K562 (cell line): ENCODE measurements around the gene FRRS1L. TPM values are rescaled to one million over a fixed set of nuclear protein-coding genes. Genes with fewer than 3 reads are reported as not detected.

Source experiments
- ATAC-seq: fragments of 200-7000 bp; cut with Tn5 transposase; 3 replicates; pipeline ENCODE4 v1.9.1; 2020; ENCODE audit warnings: moderate library complexity
- BruUV-seq: library from RNA; stranded (reverse); fragments of 400-500 nt; replicated peaks from 2 replicates; lab custom pipeline; 2021; lab: Mats Ljungman, UMichigan
- CTCF ChIA-PET: fragments of 300-600 bp; formaldehyde crosslinking; extraction: SDS; loops from one replicate; lab custom pipeline; 2021; ENCODE audit warnings: low intra/inter-chr PET ratio; lab: Yijun Ruan, JAX
- POLR2A ChIA-PET: fragments of 300-600, 350-650 bp; sonication (Branson Sonifier 250); formaldehyde crosslinking; extraction: SDS; loops from one replicate; lab custom pipeline; 2021; ENCODE audit warnings: antibody characterized with exemption, inconsistent platforms; lab: Yijun Ruan, JAX
- DNase-seq, 4 experiments: peaks; one replicate each; pipeline versions ENCODE4 v3.0.0 to v3.0.0-alpha.2; 2011 to 2018; ENCODE audit warnings: low spot score in 3 of 4, mixed read lengths in 3 of 4; ENCODE audit errors: extremely low read depth in 1 of 4
- FAIRE-seq: peaks from 2 replicates; lab custom pipeline; 2011; peaks lifted over from hg19 to GRCh38; lab: Jason Lieb, UNC
- H2AFZ ChIP-seq: 2 replicates; pipeline ENCODE4 v1.6.0; 2011; ENCODE audit warnings: low read depth, low read length, control low read depth, inconsistent platforms
- H3K27ac ChIP-seq: fragments of 200-600 bp; 3 replicates; pipeline ENCODE4 v1.8.0; 2011; ENCODE audit warnings: low read depth, mild to moderate bottlenecking, control low read depth, inconsistent platforms, low read length, moderate library complexity, mixed read lengths; ENCODE audit errors: extremely low read depth
- H3K27me3 ChIP-seq, 2 experiments: fragments of 300-600 bp in 1 of 2; 2 replicates in 1 of 2; 3 replicates in 1 of 2; pipeline versions ENCODE4 v1.6.0 to v1.8.0; 2011; ENCODE audit warnings: inconsistent platforms in 2 of 2, low read length in 2 of 2, mild to moderate bottlenecking in 1 of 2, mixed read lengths in 1 of 2, moderate library complexity in 1 of 2; ENCODE audit not compliant: control insufficient read depth in 2 of 2, insufficient read depth in 2 of 2
- H3K36me3 ChIP-seq: fragments of 300-600 bp; 3 replicates; pipeline ENCODE4 v1.8.0; 2011; ENCODE audit warnings: mild to moderate bottlenecking, low read length, inconsistent platforms; ENCODE audit not compliant: control insufficient read depth, insufficient read depth
- H3K4me1 ChIP-seq, 2 experiments: fragments of 200-600 bp in 1 of 2; replicated peaks in 1 of 2; 2 replicates in 1 of 2; 3 replicates in 1 of 2; pipeline versions ENCODE4 v1.5.1 to v1.8.0; 2011; ENCODE audit warnings: inconsistent platforms in 2 of 2, low read length in 2 of 2, mild to moderate bottlenecking in 1 of 2, mixed read lengths in 1 of 2, moderate library complexity in 1 of 2; ENCODE audit not compliant: control insufficient read depth in 2 of 2, insufficient read depth in 2 of 2
- H3K4me2 ChIP-seq: 2 replicates; pipeline ENCODE4 v1.6.1; 2011; ENCODE audit warnings: low read length, control low read depth, inconsistent platforms, mixed read lengths; ENCODE audit not compliant: insufficient read depth
- H3K4me3 ChIP-seq: fragments of 200-600 bp; sonication (generic), shearing (Covaris generic); 2 replicates; pipeline ENCODE4 v1.5.1; 2016; ENCODE audit warnings: control low read depth, inconsistent platforms
- H3K79me2 ChIP-seq: fragments of 200-600 bp; 3 replicates; pipeline ENCODE4 v1.8.0; 2011; ENCODE audit warnings: low read length, inconsistent platforms; ENCODE audit not compliant: control insufficient read depth, insufficient read depth
- H3K9ac ChIP-seq, 2 experiments: 2 replicates each; pipeline versions ENCODE4 v1.6.0 to v1.6.1; 2011; ENCODE audit warnings: low read depth in 2 of 2, low read length in 2 of 2, control low read depth in 1 of 2, inconsistent platforms in 1 of 2, mild to moderate bottlenecking in 1 of 2, mixed read lengths in 1 of 2; ENCODE audit not compliant: insufficient read depth in 1 of 2
- H3K9me1 ChIP-seq: one replicate; pipeline ENCODE4 v1.6.0; 2011; ENCODE audit warnings: inconsistent platforms, mild to moderate bottlenecking, low read length, moderate library complexity; ENCODE audit not compliant: control insufficient read depth, insufficient read depth
- H3K9me3 ChIP-seq: replicated peaks from 2 replicates; pipeline ENCODE4 v1.5.1; 2011; ENCODE audit warnings: low read depth, low read length, inconsistent platforms; ENCODE audit not compliant: control insufficient read depth, insufficient read depth
- H4K20me1 ChIP-seq: replicated peaks from 2 replicates; pipeline ENCODE4 v1.6.1; 2011; ENCODE audit warnings: low read length, inconsistent platforms, mixed read lengths; ENCODE audit not compliant: control insufficient read depth, insufficient read depth
- ARNT ChIP-seq, 2 experiments: fragments of 450-650 bp; IDR thresholded peaks; 2 replicates each; pipeline ENCODE4 v1.6.1; 2016; ENCODE audit warnings: mild to moderate bottlenecking in 1 of 2
- ATF1 ChIP-seq, 2 experiments: fragments of 450-650 bp in 1 of 2; IDR thresholded peaks; 2 replicates each; pipeline ENCODE4 v1.6.1; 2016; ENCODE audit warnings: missing compliant biosample characterization in 1 of 2, missing genetic modification characterization in 1 of 2
- CBFA2T2 ChIP-seq: fragments of 450-650 bp; conservative IDR thresholded peaks from 2 replicates; pipeline ENCODE4 v1.6.1; 2017; ENCODE audit warnings: mild to moderate bottlenecking
- COPS2 ChIP-seq: fragments of 450-650 bp; conservative IDR thresholded peaks from 2 replicates; pipeline ENCODE4 v1.6.1; 2016; ENCODE audit warnings: mild to moderate bottlenecking, moderate library complexity
- CTBP1 ChIP-seq: fragments of 450-650 bp; IDR thresholded peaks from 2 replicates; pipeline ENCODE4 v1.6.1; 2016; ENCODE audit warnings: borderline replicate concordance
- EHMT2 ChIP-seq: fragments of 450-650 bp; IDR thresholded peaks from 2 replicates; pipeline ENCODE4 v1.6.1; 2018; ENCODE audit warnings: antibody characterized with exemption
- HMGN3 ChIP-seq: IDR thresholded peaks from 2 replicates; pipeline ENCODE4 v1.6.1; 2011; ENCODE audit warnings: borderline replicate concordance, low read depth, mild to moderate bottlenecking, mixed read lengths, low read length; ENCODE audit not compliant: insufficient read length; ENCODE audit errors: extremely low read depth
- SETDB1 ChIP-seq: IDR thresholded peaks from one replicate; pipeline ENCODE4 v1.6.1; 2012; ENCODE audit warnings: low read length, control low read depth, inconsistent platforms
- ZNF212 ChIP-seq: fragments of 450-650 bp; formaldehyde crosslinking; IDR thresholded peaks from 2 replicates; pipeline ENCODE4 v1.4.0; 2020; ENCODE audit warnings: mild to moderate bottlenecking
- WGBS: fragments of 100-300 bp; shearing (Covaris generic); methylation state at CpG from one replicate; pipeline ENCODE4 v1.1.6; 2016; ENCODE audit warnings: low coverage, mixed read lengths; ENCODE audit not compliant: insufficient coverage; ENCODE audit errors: missing lambda C conversion rate; 5-methylcytosine and 5-hydroxymethylcytosine counted together
- in situ Hi-C: fragments of 300-500 bp; cut with MboI; formaldehyde crosslinking; loops from 4 replicates; pipeline ENCODE4 v1.15.0; 2018; ENCODE audit warnings: inconsistent platforms, mixed read lengths
- intact Hi-C: fragments of 100-400 bp; cut with micrococcal nuclease; formaldehyde crosslinking; loops from 2 replicates; pipeline ENCODE4 v1.14.2; 2022
- polyA plus RNA-seq, 8 experiments: library from polyadenylated mRNA; depleted of rRNA in 4 of 8; stranded (reverse) in 5 of 8; unstranded in 3 of 8; fragments of >200 nt; fragmentation: Nextera tagmentation in 2 of 8; fragmentation: Illumina TruSeq in 1 of 8; extraction: Ambion mirVana in 2 of 8; extraction: Trizol in 1 of 8; gene quantifications; 2 replicates each; pipeline versions ENCODE4 v1.2.1 to v1.2.3, GENCODE V29; 2011 to 2014; ENCODE audit warnings: inconsistent platforms in 1 of 8, missing spikeins in 1 of 8
- total RNA-seq, 7 experiments: library from RNA; depleted of rRNA in 6 of 7; stranded (reverse); fragments of >200 nt in 6 of 7; fragmentation: Illumina TruSeq in 2 of 7; extraction: Trizol in 2 of 7; gene quantifications; 2 replicates each; pipeline versions ENCODE4 v1.2.1 to v1.2.3, GENCODE V29; 2011 to 2021; ENCODE audit warnings: low replicate concordance in 1 of 7
- TF ChIP-seq, protein P1 (sequence below), 2 experiments: fragments of 200-800 bp in 1 of 2; sonication (Bioruptor generic) in 1 of 2; sonication (generic) in 1 of 2; formaldehyde crosslinking in 1 of 2; IDR thresholded peaks in 1 of 2; conservative IDR thresholded peaks in 1 of 2; 2 replicates each; pipeline versions ENCODE4 v1.5.0 to v1.6.1; 2016 to 2020; ENCODE audit warnings: missing compliant biosample characterization in 1 of 2, missing genetic modification characterization in 1 of 2, missing genetic modification reagents in 1 of 2
- TF ChIP-seq, protein P2 (sequence below): fragments of 200-800 bp; sonication (Bioruptor generic); IDR thresholded peaks from 2 replicates; pipeline ENCODE4 v1.6.1; 2017; ENCODE audit warnings: missing genetic modification characterization, missing compliant biosample characterization

FRRS1L gene
- total and polyA plus RNA-seq, 9 of the 15 experiments (the other 6 are each of a cell fraction or from before 2014, with no cell fraction given): under 0.01 to 0.04 (median 0.03) TPM; not detected in 5

DNA sequence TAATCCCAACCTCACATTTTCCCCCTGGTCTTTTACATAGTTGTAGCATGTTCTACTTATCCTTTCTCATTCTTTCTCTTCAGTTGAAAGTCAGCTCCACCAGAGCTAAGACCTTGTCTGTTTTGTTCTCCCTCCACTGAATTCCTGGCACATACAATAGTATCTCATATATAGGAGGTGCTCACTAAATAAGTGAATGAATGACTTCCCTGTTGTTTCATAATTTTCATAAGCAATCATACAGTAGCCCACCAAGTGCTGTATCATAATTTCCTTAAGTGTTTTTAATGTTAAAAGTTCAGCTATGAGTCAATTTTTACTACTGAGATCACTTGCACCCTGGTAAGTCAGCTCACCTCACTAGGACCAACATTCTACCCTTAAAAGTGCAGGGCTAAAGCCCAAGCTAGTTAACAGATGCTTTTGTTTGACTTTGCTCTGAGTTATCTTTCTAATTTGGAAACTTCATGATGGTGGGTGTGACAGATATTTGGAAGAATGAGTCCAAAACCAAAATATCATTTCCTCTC lies 74.9 kb downstream of the FRRS1L start (continued):
- TF ChIP-seq ATF1 (CRISPR knock-in tag; IDR thresholded peaks at IDR 0.05) (no peak), ATF1 (tag; IDR thresholded peaks at IDR 0.05) (no peak), HMGN3 (no peak), CTBP1 (no peak), ZNF212 (no peak)

DNA sequence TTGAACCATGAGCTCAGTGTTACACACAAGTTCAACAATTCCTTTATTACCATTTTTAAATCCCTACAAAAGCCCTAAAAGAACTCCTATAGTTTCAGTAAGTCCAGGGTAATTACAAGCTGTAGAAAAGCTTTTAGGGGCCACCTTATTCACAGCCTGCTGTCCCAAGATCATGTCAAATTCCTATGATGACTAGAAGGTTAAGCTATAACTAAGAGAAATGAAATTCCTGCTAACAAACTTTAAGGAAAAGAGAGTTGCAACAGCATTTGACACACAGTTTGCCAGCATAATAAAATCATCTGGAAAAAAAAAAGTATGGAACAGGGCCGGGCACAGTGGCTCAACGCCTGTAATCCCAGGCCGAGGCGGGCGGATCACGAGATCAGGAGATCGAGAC lies 78.8 kb downstream of the FRRS1L start:
- ChIA-PET POLR2A (interaction anchor here (0.8 to 1.8 kb wide), 6 partner anchors 9 to 52 kb away, joined by 3 to 8 read pairs (median 4); no protein-coding TSS in a partner anchor), CTCF (no interaction called here)
- H2AFZ ChIP-seq: no peak overlapping the region
- no TSS peak for BruUV-seq
- no peak overlapping the region for H3K9ac ChIP-seq
- H3K4me1 ChIP-seq: no peaks in the 10 kb centered on the region
- no peaks in the 10 kb centered on the region for H3K9me1 ChIP-seq
- in situ Hi-C loops: no loop called here
- H3K27me3 ChIP-seq: no peaks in the 10 kb centered on the region
- no peak overlapping the region for H3K4me2 ChIP-seq
- no peaks in the 10 kb centered on the region for H3K9me3 ChIP-seq
- no peak overlapping the region for H3K4me3 ChIP-seq
- intact Hi-C loops: no loop called here
- peaks cover 90% of the 10 kb centered on the region for H3K36me3 ChIP-seq
- FAIRE-seq: peak; percentile 46
- TF ChIP-seq, protein P1, sequence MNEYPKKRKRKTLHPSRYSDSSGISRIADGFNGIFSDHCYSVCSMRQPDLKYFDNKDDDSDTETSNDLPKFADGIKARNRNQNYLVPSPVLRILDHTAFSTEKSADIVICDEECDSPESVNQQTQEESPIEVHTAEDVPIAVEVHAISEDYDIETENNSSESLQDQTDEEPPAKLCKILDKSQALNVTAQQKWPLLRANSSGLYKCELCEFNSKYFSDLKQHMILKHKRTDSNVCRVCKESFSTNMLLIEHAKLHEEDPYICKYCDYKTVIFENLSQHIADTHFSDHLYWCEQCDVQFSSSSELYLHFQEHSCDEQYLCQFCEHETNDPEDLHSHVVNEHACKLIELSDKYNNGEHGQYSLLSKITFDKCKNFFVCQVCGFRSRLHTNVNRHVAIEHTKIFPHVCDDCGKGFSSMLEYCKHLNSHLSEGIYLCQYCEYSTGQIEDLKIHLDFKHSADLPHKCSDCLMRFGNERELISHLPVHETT (CRISPR knock-in tag; conservative IDR thresholded peaks at IDR 0.05 in 1 of 2, IDR thresholded peaks at IDR 0.05 in 1 of 2): no peak
- no peak for TF ChIP-seq CBFA2T2
- TF ChIP-seq, protein P2, sequence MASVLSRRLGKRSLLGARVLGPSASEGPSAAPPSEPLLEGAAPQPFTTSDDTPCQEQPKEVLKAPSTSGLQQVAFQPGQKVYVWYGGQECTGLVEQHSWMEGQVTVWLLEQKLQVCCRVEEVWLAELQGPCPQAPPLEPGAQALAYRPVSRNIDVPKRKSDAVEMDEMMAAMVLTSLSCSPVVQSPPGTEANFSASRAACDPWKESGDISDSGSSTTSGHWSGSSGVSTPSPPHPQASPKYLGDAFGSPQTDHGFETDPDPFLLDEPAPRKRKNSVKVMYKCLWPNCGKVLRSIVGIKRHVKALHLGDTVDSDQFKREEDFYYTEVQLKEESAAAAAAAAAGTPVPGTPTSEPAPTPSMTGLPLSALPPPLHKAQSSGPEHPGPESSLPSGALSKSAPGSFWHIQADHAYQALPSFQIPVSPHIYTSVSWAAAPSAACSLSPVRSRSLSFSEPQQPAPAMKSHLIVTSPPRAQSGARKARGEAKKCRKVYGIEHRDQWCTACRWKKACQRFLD (CRISPR knock-in tag): no peak
- no peak for TF ChIP-seq EHMT2
- no peak for TF ChIP-seq ARNT (IDR thresholded peaks at IDR 0.05)
- TF ChIP-seq SETDB1: no peak
- no peak for TF ChIP-seq COPS2
- peaks cover 26% of the 10 kb centered on the region for H3K79me2 ChIP-seq
- DNase-seq: no peak
- ATAC-seq: no peak
- no peak overlapping the region for H3K27ac ChIP-seq
- H4K20me1 ChIP-seq: no peaks in the 10 kb centered on the region
- 95% methylated on average over 7 of the region's 7 CpGs for WGBS
